HEK293T (cell line): ENCODE measurements around the gene CXorf66.
"Not testable (repeated sequence)": the region's sequence is repeated elsewhere in the genome, so short reads cannot be mapped to it uniquely, and the experiment has no call there.

Experiments
- CTCF ChIA-PET: fragments of 350-600 bp; formaldehyde crosslinking; extraction: SDS; loops from one replicate; lab custom pipeline; 2021; ENCODE audit warnings: antibody characterized with exemption, inconsistent platforms; lab: Yijun Ruan, JAX
- POLR2A ChIA-PET: fragments of 350-600 bp; formaldehyde crosslinking; extraction: SDS; loops from one replicate; lab custom pipeline; 2020; ENCODE audit warnings: antibody characterized with exemption, inconsistent platforms; lab: Yijun Ruan, JAX
- DNase-seq: peaks from one replicate; pipeline ENCODE4 v3.0.0; 2012; ENCODE audit warnings: mixed read lengths; ENCODE audit errors: extremely low spot score
- ARNT ChIP-seq: fragments of 450-650 bp; IDR thresholded peaks from 2 replicates; pipeline ENCODE4 v1.6.1; 2017; ENCODE audit warnings: mild to moderate bottlenecking
- BHLHE40 ChIP-seq: fragments of 450-650 bp; IDR thresholded peaks from 2 replicates; pipeline ENCODE4 v1.6.1; 2016; ENCODE audit warnings: mild to moderate bottlenecking, moderate library complexity, borderline replicate concordance
- CTBP1 ChIP-seq: fragments of 450-650 bp; IDR thresholded peaks from 2 replicates; pipeline ENCODE4 v1.6.1; 2016; ENCODE audit warnings: borderline replicate concordance
- ELF4 ChIP-seq: fragments of 450-650 bp; IDR thresholded peaks from 2 replicates; pipeline ENCODE4 v1.6.1; 2017; ENCODE audit warnings: antibody characterized with exemption
- FOXA1 ChIP-seq: fragments of 450-650 bp; IDR thresholded peaks from 2 replicates; pipeline ENCODE4 v1.6.1; 2016; ENCODE audit warnings: mild to moderate bottlenecking
- FOXK2 ChIP-seq: fragments of 450-650 bp; IDR thresholded peaks from 2 replicates; pipeline ENCODE4 v1.6.1; 2016; ENCODE audit warnings: mild to moderate bottlenecking
- FOXM1 ChIP-seq: fragments of 450-650 bp; IDR thresholded peaks from 2 replicates; pipeline ENCODE4 v1.6.1; 2017; ENCODE audit warnings: mild to moderate bottlenecking, borderline replicate concordance
- HDGF ChIP-seq: fragments of 450-650 bp; IDR thresholded peaks from 2 replicates; pipeline ENCODE4 v1.6.1; 2017; ENCODE audit warnings: antibody characterized with exemption, borderline replicate concordance
- L3MBTL2 ChIP-seq: fragments of 450-650 bp; conservative IDR thresholded peaks from 2 replicates; pipeline ENCODE4 v1.6.1; 2016; ENCODE audit warnings: mild to moderate bottlenecking
- LEF1 ChIP-seq: fragments of 450-650 bp; IDR thresholded peaks from 2 replicates; pipeline ENCODE4 v1.6.1; 2017; ENCODE audit warnings: mild to moderate bottlenecking, borderline replicate concordance
- NFRKB ChIP-seq: fragments of 450-650 bp; IDR thresholded peaks from 2 replicates; pipeline ENCODE4 v1.6.1; 2016; ENCODE audit warnings: mild to moderate bottlenecking, moderate library complexity
- PKNOX1 ChIP-seq: fragments of 450-650 bp; IDR thresholded peaks from 2 replicates; pipeline ENCODE4 v1.6.1; 2016
- SP1 ChIP-seq: fragments of 450-650 bp; IDR thresholded peaks from 2 replicates; pipeline ENCODE4 v1.6.1; 2017
- SUZ12 ChIP-seq: fragments of 450-650 bp; IDR thresholded peaks from 2 replicates; pipeline ENCODE4 v1.6.1; 2016; ENCODE audit warnings: mild to moderate bottlenecking
- TARDBP ChIP-seq: fragments of 450-650 bp; IDR thresholded peaks from 2 replicates; pipeline ENCODE4 v1.6.1; 2016
- ZNF384 ChIP-seq: fragments of 450-650 bp; IDR thresholded peaks from 2 replicates; pipeline ENCODE4 v1.6.1; 2016

The CXorf66 gene

GRCh38 chrX:139931646-139932072 lies 33.7 kb downstream of the CXorf66 start:
- CTCF ChIA-PET: interaction anchor here (0.5 kb wide), 1 partner anchor 35 kb away, joined by 7 read pairs; no protein-coding TSS in a partner anchor
- 0 out of 2 replicates have a peak, but pooled peaks have one; percentile 16 for TF ChIP-seq L3MBTL2
- TF ChIP-seq CTBP1: no peak
- POLR2A ChIA-PET: no interaction called here
- no peak for DNase-seq

- POLR2A ChIA-PET: no interaction called here
- peak; percentile 35 for DNase-seq
Observed at GRCh38 chrX:139930916-139931645, 34.2 kb downstream of the CXorf66 start.

GRCh38 chrX:139930401-139930800 lies 34.9 kb downstream of the CXorf66 start:
- TF ChIP-seq L3MBTL2 (no peak), HDGF (no peak), BHLHE40 (no peak), FOXK2 (no peak)
- POLR2A ChIA-PET: no interaction called here
- CTCF ChIA-PET: no interaction called here
- no peak for DNase-seq

More at GRCh38 chrX:139930916-139931645, 34.2 kb downstream of the CXorf66 start:
- no peak for TF ChIP-seq FOXM1
- TF ChIP-seq BHLHE40: no peak
- no peak for TF ChIP-seq L3MBTL2
- no peak for TF ChIP-seq TARDBP
- TF ChIP-seq HDGF: no peak
- no peak for TF ChIP-seq SUZ12
- no peak for TF ChIP-seq ZNF384
- no peak for TF ChIP-seq ARNT
- TF ChIP-seq LEF1: no peak
- TF ChIP-seq SP1: no peak
- no peak for TF ChIP-seq NFRKB
- no peak for TF ChIP-seq FOXA1
- TF ChIP-seq ELF4: no peak
- no peak for TF ChIP-seq FOXK2
- TF ChIP-seq CTBP1: no peak
- TF ChIP-seq PKNOX1: no peak
- CTCF ChIA-PET: interaction anchor here (0.5 kb wide), 1 partner anchor 35 kb away, joined by 7 read pairs; no protein-coding TSS in a partner anchor

- DNase-seq: no peak
- ChIA-PET CTCF (no interaction called here), POLR2A (no interaction called here)
- TF ChIP-seq TARDBP (no peak), SUZ12 (no peak), HDGF (no peak), ELF4 (no peak), SP1 (no peak), ZNF384 (no peak), CTBP1 (no peak), BHLHE40 (no peak), FOXA1 (no peak), FOXK2 (no peak), ARNT (no peak), FOXM1 (no peak), LEF1 (no peak)
Observed at GRCh38 chrX:139929876-139930275, 35.4 kb downstream of the CXorf66 start.

GRCh38 chrX:139924696-139925095 lies 40.6 kb downstream of the CXorf66 start:
- DNase-seq: no peak
- TF ChIP-seq ZNF384 (no peak), PKNOX1 (0 out of 2 replicates have a peak, but pooled peaks have one; percentile 34)
- ChIA-PET CTCF (no interaction called here), POLR2A (no interaction called here)

GRCh38 chrX:139924069-139924695 lies 41.1 kb downstream of the CXorf66 start:
- ChIA-PET POLR2A (no interaction called here), CTCF (no interaction called here)
- TF ChIP-seq L3MBTL2: no peak
- no peak for TF ChIP-seq ZNF384
- TF ChIP-seq FOXA1: no peak
- no peak for TF ChIP-seq PKNOX1
- TF ChIP-seq ELF4: no peak
- TF ChIP-seq SUZ12: no peak
- TF ChIP-seq CTBP1: no peak
- TF ChIP-seq LEF1: no peak
- no peak for TF ChIP-seq HDGF
- TF ChIP-seq SP1: no peak
- TF ChIP-seq BHLHE40: no peak
- no peak for TF ChIP-seq TARDBP
- TF ChIP-seq FOXK2: no peak
- no peak for TF ChIP-seq ARNT
- no peak for TF ChIP-seq FOXM1
- no peak for TF ChIP-seq NFRKB
- no peak for DNase-seq

- DNase-seq, CTCF ChIA-PET, POLR2A ChIA-PET: not testable (repeated sequence)
Observed at GRCh38 chrX:139921142-139921541, 44.2 kb downstream of the CXorf66 start.
